H54 (cell line): ENCODE measurements around the gene APOA5.
"Not testable (repeated sequence)": the region's sequence is repeated elsewhere in the genome, so short reads cannot be mapped to it uniquely, and the experiment has no call there.

ENCODE experiments used
- DNase-seq: peaks from one replicate; pipeline ENCODE4 v3.0.0; 2011; ENCODE audit warnings: low spot score, mixed read lengths; ENCODE audit not compliant: insufficient read length
- FAIRE-seq: peaks from 3 replicates; lab custom pipeline; 2011; peaks lifted over from hg19 to GRCh38; lab: Jason Lieb, UNC
- POLR2A ChIP-seq: IDR thresholded peaks from 2 replicates; pipeline ENCODE4 v1.6.1; 2011; ENCODE audit warnings: low read depth, mild to moderate bottlenecking, low read length

APOA5 gene

DNA sequence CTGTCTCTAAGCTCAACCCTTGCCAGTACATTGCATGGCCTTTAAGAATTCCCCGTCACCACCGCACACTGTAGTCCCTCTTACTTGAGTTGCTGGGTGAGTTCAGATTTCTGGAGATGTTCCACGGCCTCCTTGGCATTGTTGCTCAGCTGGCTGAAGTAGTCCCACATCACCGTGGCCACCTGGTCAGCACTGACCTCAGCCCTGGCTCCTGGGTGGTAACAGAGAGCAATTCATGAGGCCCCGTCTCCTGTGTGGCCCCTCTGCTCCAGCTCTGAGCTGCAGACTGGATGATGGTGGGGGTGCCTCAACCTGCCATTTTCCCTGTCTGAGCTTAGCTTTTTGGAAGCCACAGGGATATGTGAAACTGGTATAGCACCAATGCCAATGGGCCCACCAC is 30.9 kb upstream of the APOA5 start:
- FAIRE-seq (no peak), DNase-seq (no peak)
- no peak for TF ChIP-seq POLR2A

DNA sequence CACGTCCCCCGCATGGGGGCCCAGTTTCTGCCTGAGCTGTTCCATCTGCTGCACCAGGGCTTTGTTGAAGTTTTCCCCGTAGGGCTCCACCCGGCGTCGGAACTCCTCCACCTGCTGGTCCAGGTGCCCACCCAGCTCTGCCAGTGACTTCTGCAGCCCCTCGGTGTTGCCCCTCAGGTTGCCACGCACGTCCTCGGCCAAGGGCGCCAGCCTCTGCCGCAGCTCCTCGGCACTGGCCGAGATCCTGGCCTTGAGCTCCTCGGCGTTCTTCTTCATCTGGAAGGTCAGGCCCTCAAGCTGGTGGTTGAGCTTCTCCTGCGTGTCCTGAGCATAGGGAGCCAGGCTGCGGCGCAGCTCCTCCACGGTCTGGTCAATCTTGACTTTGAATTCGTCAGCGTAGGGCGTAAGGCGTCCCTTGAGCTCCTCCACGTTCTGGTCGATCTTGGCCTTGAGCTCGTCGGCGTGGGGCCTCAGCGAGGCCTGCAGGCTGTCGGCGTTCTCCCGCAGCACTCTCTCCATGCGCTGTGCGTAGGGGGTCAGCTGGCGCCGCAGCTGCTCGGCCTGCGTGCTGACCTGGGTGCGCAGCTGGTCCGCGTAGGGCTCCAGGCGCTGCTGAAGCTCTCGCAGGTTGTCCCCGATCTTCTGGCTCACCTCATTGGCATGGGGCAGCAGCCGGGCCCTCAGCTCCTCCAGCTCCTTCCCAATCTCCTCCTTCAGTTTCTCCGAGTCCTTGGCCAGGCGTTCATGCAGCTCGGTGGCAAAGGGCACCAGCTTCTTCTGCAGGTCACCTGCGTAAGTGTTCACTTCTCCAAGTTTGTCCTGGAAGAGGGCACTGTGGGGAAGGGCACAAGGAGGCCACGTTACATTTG is 29.6 kb upstream of the APOA5 start:
- no peak for TF ChIP-seq POLR2A
- DNase-seq (no peak), FAIRE-seq (no peak)

DNA sequence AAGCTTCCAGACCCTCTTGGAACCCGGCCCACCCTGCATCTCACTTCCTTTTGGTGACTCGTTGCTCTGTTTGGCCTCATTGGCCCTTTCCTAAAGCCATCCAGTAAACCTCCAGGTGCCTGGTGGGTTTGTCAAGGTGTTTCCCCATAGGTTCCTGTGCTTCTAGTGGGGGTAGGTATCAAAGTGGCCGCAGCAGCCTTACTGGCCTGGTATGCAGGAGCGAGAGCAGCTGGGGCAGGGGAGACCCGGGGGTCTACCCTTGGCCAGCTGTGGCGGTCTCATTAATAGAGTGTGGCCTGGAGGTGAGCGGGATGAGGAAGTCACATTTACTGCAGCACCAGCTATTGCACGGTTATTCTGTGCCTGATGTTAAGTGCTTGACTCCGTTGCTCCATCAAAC is 27.4 kb upstream of the APOA5 start:
- FAIRE-seq, result no peak
- no peak for TF ChIP-seq POLR2A
- no peak for DNase-seq

DNA sequence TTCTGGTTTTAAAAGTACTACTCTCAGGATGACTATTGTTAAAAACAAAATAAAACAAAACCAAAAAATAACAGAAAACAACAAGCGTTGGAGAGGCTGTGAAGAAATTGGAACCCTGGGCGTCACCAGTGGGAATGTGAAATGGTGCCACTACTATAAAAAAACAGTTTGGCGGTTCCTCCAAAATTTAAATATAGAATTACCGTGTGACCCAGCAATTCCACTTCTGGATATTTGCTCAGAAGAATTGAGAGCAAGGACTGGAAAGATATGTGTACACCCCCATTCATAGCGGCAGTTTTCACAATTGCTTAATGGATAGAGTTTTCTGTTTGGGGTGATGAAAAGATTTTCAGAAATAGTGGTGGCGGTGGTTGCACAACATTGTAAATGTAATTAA is 22.8 kb upstream of the APOA5 start:
- DNase-seq (no peak), FAIRE-seq (no peak)

DNA sequence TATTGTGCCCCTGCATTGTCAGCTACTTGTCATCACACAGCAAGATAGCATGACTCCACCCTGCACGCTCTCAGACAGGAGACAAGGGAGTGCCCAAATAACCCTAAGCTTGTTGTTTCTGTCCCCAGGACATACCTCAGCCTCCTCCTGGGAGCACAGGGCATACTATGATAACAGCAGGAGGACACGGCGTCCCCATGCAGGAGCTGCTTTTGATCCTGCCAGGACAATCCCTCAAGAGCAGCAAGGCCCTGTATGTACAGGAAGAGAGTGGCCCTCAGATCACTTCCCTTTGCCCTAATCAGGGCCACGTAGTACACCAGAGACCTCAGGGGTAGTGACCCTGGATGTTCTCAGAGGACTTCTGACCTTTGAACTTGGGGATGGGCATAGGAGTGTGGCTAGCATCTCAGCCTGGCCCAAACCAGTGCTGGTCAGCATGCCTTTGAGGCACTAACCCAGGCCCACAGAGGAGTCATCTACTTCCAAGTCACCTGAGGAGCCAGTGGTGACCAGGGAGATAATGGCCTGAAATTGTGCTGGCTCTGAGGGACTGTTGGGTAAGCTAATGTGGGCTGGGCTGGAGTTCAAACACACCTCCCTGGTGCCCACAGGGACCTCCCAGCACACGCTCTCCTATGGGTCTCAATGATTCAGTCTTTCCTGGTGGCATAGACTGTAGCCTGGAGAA is 22.2 kb upstream of the APOA5 start:
- FAIRE-seq (no peak), DNase-seq (no peak)
- no peak for TF ChIP-seq POLR2A

More for the DNA sequence above, 22.8 kb upstream of the APOA5 start:
- no peak for TF ChIP-seq POLR2A

DNA sequence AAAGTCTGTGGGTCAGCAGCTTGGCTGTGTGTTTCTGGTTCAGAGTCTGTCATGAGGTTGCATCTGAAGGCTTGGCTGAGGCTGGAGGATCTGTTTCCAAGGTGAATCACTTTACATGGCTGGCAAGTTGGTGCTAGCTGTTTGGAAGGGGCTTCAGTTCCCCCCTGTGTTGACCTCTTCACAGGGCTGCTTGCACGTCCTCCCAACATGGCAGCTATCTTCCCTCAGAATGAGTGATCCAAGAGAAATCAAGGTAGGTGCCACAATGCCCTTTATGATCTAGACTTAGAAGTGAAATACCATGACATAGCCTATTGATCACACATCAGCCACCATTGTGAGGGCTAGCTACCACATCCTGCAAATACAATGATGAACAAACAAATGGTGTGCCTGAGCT is 21.5 kb upstream of the APOA5 start:
- DNase-seq, result no peak
- FAIRE-seq, result no peak
- TF ChIP-seq POLR2A, result no peak

DNA sequence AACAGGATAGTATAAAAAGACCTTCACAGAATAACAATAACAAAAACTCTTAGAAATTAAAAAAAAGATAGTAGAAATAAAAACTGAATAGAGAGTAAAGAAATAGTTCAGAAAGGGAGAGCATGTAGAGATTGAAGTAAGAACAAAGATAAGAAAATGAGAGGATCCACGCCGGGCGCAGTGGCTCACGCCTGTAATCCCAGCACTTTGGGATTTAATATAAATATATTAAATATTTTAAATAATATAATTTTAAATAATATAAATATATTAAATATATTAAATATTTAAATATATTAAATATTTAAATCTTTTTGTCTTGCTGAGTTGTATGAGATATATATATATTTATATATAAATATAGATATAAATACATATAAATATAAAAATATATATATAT is 20.4 kb upstream of the APOA5 start:
- no peak for DNase-seq
- no peak for FAIRE-seq
- TF ChIP-seq POLR2A, result no peak

DNA sequence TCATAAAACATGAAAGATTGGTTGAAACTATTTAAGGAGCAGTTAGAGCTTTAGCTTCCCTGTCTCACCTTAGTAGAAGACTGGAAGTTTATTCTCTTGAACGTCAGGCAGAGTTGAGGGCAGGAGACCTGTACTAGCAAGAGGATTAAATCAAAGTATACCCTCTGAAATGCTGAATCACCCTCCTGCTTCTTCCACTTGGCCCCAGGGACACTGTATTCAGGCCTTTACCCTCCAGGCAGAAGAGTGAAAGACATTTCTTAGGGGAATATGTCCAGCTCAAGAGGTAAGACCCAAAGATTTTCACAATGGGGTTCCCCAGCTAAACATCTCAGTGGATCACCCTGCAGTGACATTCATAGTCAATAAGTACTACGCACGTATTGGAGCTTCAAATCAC is 19.5 kb upstream of the APOA5 start:
- no peak for TF ChIP-seq POLR2A
- FAIRE-seq (no peak), DNase-seq (no peak)

DNA sequence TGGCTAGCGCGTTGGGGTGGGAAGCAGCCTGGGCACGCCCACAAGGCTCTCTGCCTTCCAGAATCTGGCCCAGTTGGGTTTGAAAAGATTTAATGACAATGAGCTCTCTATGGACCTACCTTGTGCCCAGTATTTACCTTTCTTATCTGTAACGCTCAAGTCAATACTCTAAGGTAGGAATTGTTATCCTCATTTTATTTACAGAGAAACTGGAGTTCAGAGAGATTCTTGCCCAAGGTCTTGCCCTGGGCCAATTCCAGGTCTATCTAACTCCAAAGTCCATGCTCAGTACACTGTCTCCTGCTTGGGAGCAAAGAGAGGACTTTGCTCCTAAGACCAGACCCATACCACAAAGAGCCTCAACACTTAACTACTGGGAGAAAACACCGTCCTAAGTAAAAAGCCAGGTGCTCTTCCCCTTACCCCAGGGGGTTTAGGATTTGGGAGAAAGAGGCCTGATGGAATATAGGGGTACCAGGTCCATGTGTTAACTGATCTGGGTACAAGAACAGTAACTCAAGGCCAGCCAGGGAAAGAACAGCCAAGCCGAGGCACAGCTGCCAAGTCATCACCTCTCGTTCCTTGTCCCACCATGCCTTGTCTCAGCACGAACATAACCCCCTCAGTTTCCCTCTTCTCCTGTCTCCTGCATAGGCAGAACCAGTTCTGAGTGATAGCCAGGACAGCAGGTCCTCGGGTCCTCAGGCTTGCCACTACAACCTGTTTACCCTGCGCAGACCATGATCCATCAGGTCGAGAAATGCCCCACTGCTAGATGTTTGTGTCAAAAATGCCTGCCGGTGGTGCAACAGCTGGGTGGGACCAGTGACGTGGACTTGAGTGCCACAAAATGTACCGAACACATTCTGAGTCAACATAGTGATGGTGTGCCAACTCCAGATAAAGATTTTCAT is 16.8 kb upstream of the APOA5 start:
- TF ChIP-seq POLR2A, result no peak
- DNase-seq (no peak), FAIRE-seq (no peak)

DNA sequence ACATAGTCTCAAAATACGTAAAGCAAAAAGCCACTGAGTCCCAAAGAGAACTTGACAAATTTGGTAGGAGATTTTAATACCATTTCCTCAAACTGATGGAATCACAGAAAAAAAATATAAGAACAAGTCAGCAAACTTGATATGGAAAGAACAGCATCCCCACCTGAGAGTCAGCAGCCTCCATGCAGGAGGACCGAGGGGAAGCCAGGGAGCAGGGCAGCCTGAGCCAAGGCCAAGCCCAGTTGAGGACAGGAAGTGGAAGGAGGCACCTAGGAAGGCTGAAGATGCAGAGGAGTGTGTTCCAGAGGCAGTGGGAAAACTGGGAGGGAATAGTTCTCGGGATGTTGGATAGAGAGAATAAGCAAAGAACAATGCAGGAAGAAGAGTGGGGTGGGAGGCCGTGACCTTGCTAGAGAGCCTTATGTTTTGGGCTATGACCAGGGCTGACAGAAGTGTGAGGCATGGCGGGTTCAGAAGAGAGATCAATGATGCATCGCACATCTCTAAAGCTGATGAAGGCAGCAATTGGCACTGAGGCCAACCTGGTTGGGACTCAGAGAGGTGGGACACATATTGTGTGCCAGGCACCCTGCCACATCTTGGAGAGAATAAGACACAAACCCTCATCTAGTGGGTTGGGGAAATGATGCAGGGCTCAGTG is 16.1 kb upstream of the APOA5 start:
- no peak for DNase-seq
- no peak for FAIRE-seq
- TF ChIP-seq POLR2A, result no peak

DNA sequence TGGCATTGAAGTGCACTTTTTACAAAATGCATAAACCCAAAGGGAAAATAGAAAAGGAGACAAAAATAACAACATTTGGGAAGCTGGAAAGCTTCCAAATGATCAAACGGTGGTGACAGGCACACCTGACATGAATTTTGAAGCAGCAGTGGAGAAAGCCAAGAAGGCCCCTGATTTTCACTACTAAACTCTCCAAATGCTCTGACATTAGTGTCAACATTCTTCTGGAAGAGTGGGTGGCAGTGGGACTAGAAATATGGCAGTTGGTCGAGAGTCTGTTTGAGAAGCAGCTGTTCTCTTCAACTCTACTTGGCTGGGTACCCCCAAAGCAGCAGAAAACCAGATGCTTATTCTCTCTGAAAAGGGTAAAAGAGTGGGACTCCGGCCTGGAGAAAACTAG is 12.3 kb upstream of the APOA5 start:
- no peak for TF ChIP-seq POLR2A
- FAIRE-seq (no peak), DNase-seq (no peak)

DNA sequence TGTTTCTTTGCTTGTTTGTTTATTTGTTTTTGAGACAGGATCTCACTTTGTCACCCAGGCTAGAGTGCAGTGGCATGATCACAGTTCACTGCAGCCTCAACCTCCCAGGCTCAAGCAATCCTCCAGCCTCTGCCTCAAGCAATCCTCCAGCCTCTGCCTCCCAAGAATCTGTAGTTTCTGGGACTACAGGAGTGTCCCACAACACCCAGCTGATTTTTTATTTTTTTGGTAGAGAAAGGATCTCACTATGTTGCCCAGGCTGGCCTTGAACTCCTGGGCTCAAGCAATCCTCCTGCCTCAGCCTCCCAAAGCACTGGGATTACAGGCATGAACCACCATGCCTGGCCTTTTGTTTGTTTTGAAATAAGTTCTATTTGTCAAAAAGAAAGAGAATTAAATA is 10.0 kb upstream of the APOA5 start:
- DNase-seq, FAIRE-seq: not testable (repeated sequence)

DNA sequence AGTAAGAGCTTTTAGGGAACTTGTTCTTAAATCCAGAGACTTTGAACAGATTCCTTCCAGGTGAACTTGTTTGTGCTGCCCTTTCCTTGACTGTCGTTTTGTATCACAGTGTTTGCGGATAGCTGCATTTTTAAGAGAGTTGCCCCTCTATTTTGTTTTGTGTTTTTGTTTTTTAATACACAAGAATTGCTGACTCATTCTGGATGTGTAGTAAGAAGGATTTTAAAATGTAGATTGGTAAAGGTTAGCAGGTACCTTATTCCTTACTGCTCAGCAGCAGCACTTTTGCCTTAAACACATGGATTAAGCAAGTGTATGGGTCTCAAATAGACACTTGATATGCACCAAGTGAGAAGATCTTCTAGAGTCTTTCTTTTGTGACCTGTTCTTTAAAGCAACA is 8.9 kb upstream of the APOA5 start:
- FAIRE-seq (no peak), DNase-seq (no peak)
- TF ChIP-seq POLR2A, result no peak

DNA sequence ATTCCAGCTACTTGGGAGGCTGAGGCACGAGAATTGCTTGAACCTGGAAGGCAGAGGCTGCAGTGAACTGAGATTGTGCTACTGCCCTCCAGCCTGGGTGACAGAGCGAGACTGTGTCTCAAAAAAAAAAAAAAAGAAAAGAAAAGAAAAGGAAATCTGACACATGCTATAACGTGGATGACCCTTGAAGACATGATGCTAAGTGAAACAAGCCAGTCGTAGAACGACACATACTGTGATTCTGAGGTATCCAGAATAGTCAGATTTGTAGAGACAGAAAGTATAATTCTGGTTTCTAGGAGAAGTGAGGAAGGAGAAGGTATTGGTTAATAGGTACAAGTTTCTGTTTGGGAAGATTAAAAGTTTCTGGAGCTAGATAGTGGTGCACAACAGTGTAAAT is 6.7 kb upstream of the APOA5 start:
- no peak for FAIRE-seq
- no peak for TF ChIP-seq POLR2A
- DNase-seq, result no peak
